Measurements from ENCODE around the gene CDC42EP5. TPM values are rescaled to one million over a fixed set of nuclear protein-coding genes. Genes with fewer than 3 reads are reported as not detected.

Gene CDC42EP5
- total RNA-seq, 2 experiments from 2014 or later: 0.45 to 0.83 TPM

GRCh38 chr19:54459282-54460229 is 13.5 kb downstream of the CDC42EP5 start:
- H3K4me1 Mint-ChIP-seq (ENCODE audit: low read depth): peaks cover 27% of the 10 kb centered on the region
- POLR2A ChIA-PET: interaction anchor here (1.2 to 2.8 kb wide), 2 partner anchors 10 to 11 kb away, joined by 4 to 35 read pairs; partner anchors contain the start of gene LENG8
- TF ChIP-seq CTCF (IDR thresholded peaks at IDR 0.05): no peak
- H3K36me3 Mint-ChIP-seq (ENCODE audit: low read depth): peaks cover 51% of the 10 kb centered on the region
- H3K27ac Mint-ChIP-seq: peak overlapping the region; percentile 53
- no peak overlapping the region for H3K4me3 Mint-ChIP-seq
- intact Hi-C loops (cut with micrococcal nuclease): no loop called here
- H3K9me3 Mint-ChIP-seq: no peaks in the 10 kb centered on the region
- CTCF ChIA-PET: no interaction called here
- no peaks in the 10 kb centered on the region for H3K27me3 Mint-ChIP-seq
- DNase-seq: no peak
- no peak for ATAC-seq

- no peaks in the 10 kb centered on the region for H3K9me3 Mint-ChIP-seq
- H3K4me1 Mint-ChIP-seq (ENCODE audit: low read depth): peaks cover 22% of the 10 kb centered on the region
- no peak for TF ChIP-seq CTCF (IDR thresholded peaks at IDR 0.05)
- no peaks in the 10 kb centered on the region for H3K27me3 Mint-ChIP-seq
- ChIA-PET CTCF (no interaction called here), POLR2A (interaction anchor here (0.6 to 2.8 kb wide), 2 partner anchors 9 to 288 kb away, joined by 3 to 35 read pairs; partner anchors contain the start of gene LENG8)
- DNase-seq (no peak), ATAC-seq (no peak)
- intact Hi-C loops (cut with micrococcal nuclease): no loop called here
- peak overlapping the region; percentile 53 for H3K27ac Mint-ChIP-seq
- H3K4me3 Mint-ChIP-seq: no peak overlapping the region
- peaks cover 56% of the 10 kb centered on the region for H3K36me3 Mint-ChIP-seq (ENCODE audit: low read depth)
Measured at GRCh38 chr19:54458648-54459281, 14.3 kb downstream of the CDC42EP5 start.

- no peak for TF ChIP-seq CTCF (IDR thresholded peaks at IDR 0.05)
- no peak overlapping the region for H3K4me3 Mint-ChIP-seq
- CTCF ChIA-PET: no interaction called here
Measured at GRCh38 chr19:54457773-54458647, 15.1 kb downstream of the CDC42EP5 start.

GRCh38 chr19:54456423-54457373 is 16.4 kb downstream of the CDC42EP5 start:
- POLR2A ChIA-PET: interaction anchor here (0.7 kb wide), 1 partner anchor 8 kb away, joined by 3 read pairs; no protein-coding TSS in a partner anchor
- H3K27ac Mint-ChIP-seq: no peak overlapping the region
- H3K4me3 Mint-ChIP-seq: no peak overlapping the region
- H3K36me3 Mint-ChIP-seq (ENCODE audit: low read depth): peaks cover 68% of the 10 kb centered on the region
- H3K9me3 Mint-ChIP-seq: no peaks in the 10 kb centered on the region
- CTCF ChIA-PET: no interaction called here
- ATAC-seq (no peak), DNase-seq (no peak)
- peaks cover 25% of the 10 kb centered on the region for H3K4me1 Mint-ChIP-seq (ENCODE audit: low read depth)
- H3K27me3 Mint-ChIP-seq: no peaks in the 10 kb centered on the region
- intact Hi-C loops (cut with micrococcal nuclease): no loop called here
- TF ChIP-seq CTCF (IDR thresholded peaks at IDR 0.05): no peak

More at GRCh38 chr19:54457773-54458647, 15.1 kb downstream of the CDC42EP5 start:
- POLR2A ChIA-PET: interaction anchor here (0.6 to 2.8 kb wide), 2 partner anchors 9 to 288 kb away, joined by 3 to 35 read pairs; partner anchors contain the start of gene LENG8
- H3K27ac Mint-ChIP-seq: no peak overlapping the region
- peaks cover 23% of the 10 kb centered on the region for H3K4me1 Mint-ChIP-seq (ENCODE audit: low read depth)
- intact Hi-C loops (cut with micrococcal nuclease): no loop called here
- peaks cover 62% of the 10 kb centered on the region for H3K36me3 Mint-ChIP-seq (ENCODE audit: low read depth)
- DNase-seq: no peak
- no peaks in the 10 kb centered on the region for H3K27me3 Mint-ChIP-seq
- no peaks in the 10 kb centered on the region for H3K9me3 Mint-ChIP-seq
- no peak for ATAC-seq
